ENCODE results near the gene ADCY10. TPM values are rescaled to one million over a fixed set of nuclear protein-coding genes. Genes with fewer than 3 reads are reported as not detected.
"Not testable (repeated sequence)": the region's sequence is repeated elsewhere in the genome, so short reads cannot be mapped to it uniquely, and the experiment has no call there.

ADCY10 gene
- total RNA-seq, 2 donors from 2014 or later = 0.18 to 0.53 TPM

- H3K36me3 Mint-ChIP-seq; H3K9me3 Mint-ChIP-seq; ATAC-seq; DNase-seq (ENCODE audit: low spot score in 2 of 2); H3K27ac Mint-ChIP-seq: not testable (repeated sequence)
These were observed 44.6 kb downstream of the ADCY10 start for GRCh38 chr1:167869157-167870001.

- not testable (repeated sequence) for H3K27ac Mint-ChIP-seq; DNase-seq (ENCODE audit: low spot score in 2 of 2); H3K36me3 Mint-ChIP-seq; H3K9me3 Mint-ChIP-seq; ATAC-seq
These were observed 47.1 kb downstream of the ADCY10 start for GRCh38 chr1:167866739-167867414.

GRCh38 chr1:167866326-167866725 lies 47.6 kb downstream of the ADCY10 start:
- not testable (repeated sequence) for H3K36me3 Mint-ChIP-seq; H3K9me3 Mint-ChIP-seq; ATAC-seq; DNase-seq (ENCODE audit: low spot score in 2 of 2); H3K27ac Mint-ChIP-seq

GRCh38 chr1:167865804-167866308 lies 48.1 kb downstream of the ADCY10 start:
- H3K9me3 Mint-ChIP-seq, ATAC-seq: not testable (repeated sequence)

GRCh38 chr1:167865193-167865592 lies 48.7 kb downstream of the ADCY10 start:
- not testable (repeated sequence) for H3K36me3 Mint-ChIP-seq; H3K9me3 Mint-ChIP-seq; H3K27ac Mint-ChIP-seq; ATAC-seq; DNase-seq (ENCODE audit: low spot score in 2 of 2)

More at GRCh38 chr1:167865804-167866308, 48.1 kb downstream of the ADCY10 start:
- not testable (repeated sequence) for H3K36me3 Mint-ChIP-seq; DNase-seq (ENCODE audit: low spot score in 2 of 2); H3K27ac Mint-ChIP-seq

- DNase-seq (ENCODE audit: low spot score in 2 of 2) = no peak
- Mint-ChIP-seq H3K36me3 (no peaks in the 10 kb centered on the region), H3K27ac (peak overlapping the region in 1 of 2 donors; percentile 18), H3K9me3 (no peaks in the 10 kb centered on the region)
- no peak for ATAC-seq
These were observed 49.4 kb downstream of the ADCY10 start for GRCh38 chr1:167864392-167865032.

- DNase-seq (ENCODE audit: low spot score in 2 of 2) (no peak), ATAC-seq (no peak)
- no peaks in the 10 kb centered on the region for H3K36me3 Mint-ChIP-seq
- no peaks in the 10 kb centered on the region for H3K9me3 Mint-ChIP-seq
- H3K27ac Mint-ChIP-seq = peak overlapping the region in 1 of 2 donors; percentile 40
These were observed 50.0 kb downstream of the ADCY10 start for GRCh38 chr1:167863921-167864279.

- DNase-seq (ENCODE audit: low spot score in 2 of 2); H3K9me3 Mint-ChIP-seq; H3K36me3 Mint-ChIP-seq; H3K27ac Mint-ChIP-seq; ATAC-seq: not testable (repeated sequence)
These were observed 50.6 kb downstream of the ADCY10 start for GRCh38 chr1:167863191-167863920.

GRCh38 chr1:167862432-167863076 lies 51.4 kb downstream of the ADCY10 start:
- H3K9me3 Mint-ChIP-seq = no peaks in the 10 kb centered on the region
- ATAC-seq = no peak
- no peak overlapping the region for H3K27ac Mint-ChIP-seq
- H3K36me3 Mint-ChIP-seq = no peaks in the 10 kb centered on the region
- DNase-seq (ENCODE audit: low spot score in 2 of 2) = no peak

- Mint-ChIP-seq H3K36me3 (no peaks in the 10 kb centered on the region), H3K27ac (peak overlapping the region in 1 of 2 donors; percentile 70), H3K9me3 (no peaks in the 10 kb centered on the region)
- ATAC-seq (no peak), DNase-seq (ENCODE audit: low spot score in 2 of 2) (no peak)
These were observed 52.1 kb downstream of the ADCY10 start for GRCh38 chr1:167861664-167862381.

GRCh38 chr1:167860231-167860923 lies 53.6 kb downstream of the ADCY10 start:
- no peak for DNase-seq (ENCODE audit: low spot score in 2 of 2)
- ATAC-seq = no peak
- H3K9me3 Mint-ChIP-seq = no peaks in the 10 kb centered on the region
- no peak overlapping the region for H3K27ac Mint-ChIP-seq
- H3K36me3 Mint-ChIP-seq = no peaks in the 10 kb centered on the region

GRCh38 chr1:167856711-167857418 lies 57.1 kb downstream of the ADCY10 start:
- ATAC-seq (no peak), DNase-seq (ENCODE audit: low spot score in 2 of 2) (no peak)
- Mint-ChIP-seq H3K27ac (no peak overlapping the region), H3K9me3 (no peaks in the 10 kb centered on the region), H3K36me3 (no peaks in the 10 kb centered on the region)

GRCh38 chr1:167854184-167854583 lies 59.8 kb downstream of the ADCY10 start:
- DNase-seq (ENCODE audit: low spot score in 2 of 2) (no peak), ATAC-seq (no peak)
- Mint-ChIP-seq H3K27ac (no peak overlapping the region), H3K36me3 (no peaks in the 10 kb centered on the region), H3K9me3 (no peaks in the 10 kb centered on the region)

- DNase-seq (ENCODE audit: low spot score in 2 of 2) (no peak), ATAC-seq (no peak)
- H3K36me3 Mint-ChIP-seq = no peaks in the 10 kb centered on the region
- no peak overlapping the region for H3K27ac Mint-ChIP-seq
- H3K9me3 Mint-ChIP-seq = no peaks in the 10 kb centered on the region
These were observed 64.3 kb downstream of the ADCY10 start for GRCh38 chr1:167849666-167850065.
